ENCODE results near the gene ZC3H12C.

Gene ZC3H12C

GRCh38 chr11:110098645-110099044, 5.5 kb downstream of the ZC3H12C start:
- DNase-seq (ENCODE audit: low spot score): no peak

GRCh38 chr11:110100476-110101240, 7.5 kb downstream of the ZC3H12C start:
- DNase-seq (ENCODE audit: low spot score): no peak

GRCh38 chr11:110106713-110107274, 13.6 kb downstream of the ZC3H12C start:
- no peak for DNase-seq (ENCODE audit: low spot score)

- no peak for DNase-seq (ENCODE audit: low spot score)
Measured at GRCh38 chr11:110110854-110111253, 17.7 kb downstream of the ZC3H12C start.

GRCh38 chr11:110112457-110112856, 19.3 kb downstream of the ZC3H12C start:
- no peak for DNase-seq (ENCODE audit: low spot score)

- no peak for DNase-seq (ENCODE audit: low spot score)
Measured at GRCh38 chr11:110113505-110113904, 20.3 kb downstream of the ZC3H12C start.

GRCh38 chr11:110113973-110114372, 20.8 kb downstream of the ZC3H12C start:
- no peak for DNase-seq (ENCODE audit: low spot score)

- no peak for DNase-seq (ENCODE audit: low spot score)
Measured at GRCh38 chr11:110119317-110119716, 26.1 kb downstream of the ZC3H12C start.

GRCh38 chr11:110121204-110121603, 28.0 kb downstream of the ZC3H12C start:
- DNase-seq (ENCODE audit: low spot score): no peak

GRCh38 chr11:110123003-110123402, 29.8 kb downstream of the ZC3H12C start:
- no peak for DNase-seq (ENCODE audit: low spot score)

- DNase-seq (ENCODE audit: low spot score): no peak
Measured at GRCh38 chr11:110124605-110125004, 31.4 kb downstream of the ZC3H12C start.

- no peak for DNase-seq (ENCODE audit: low spot score)
Measured at GRCh38 chr11:110125632-110126031, 32.4 kb downstream of the ZC3H12C start.

- no peak for DNase-seq (ENCODE audit: low spot score)
Measured at GRCh38 chr11:110126936-110127335, 33.7 kb downstream of the ZC3H12C start.

GRCh38 chr11:110128161-110128560, 35.0 kb downstream of the ZC3H12C start:
- peak; percentile 77 for DNase-seq (ENCODE audit: low spot score)

GRCh38 chr11:110130642-110131238, 37.5 kb downstream of the ZC3H12C start:
- peak; percentile 64 for DNase-seq (ENCODE audit: low spot score)

GRCh38 chr11:110131386-110132123, 38.4 kb downstream of the ZC3H12C start:
- DNase-seq (ENCODE audit: low spot score): no peak

- DNase-seq (ENCODE audit: low spot score): no peak
Measured at GRCh38 chr11:110133160-110133559, 40.0 kb downstream of the ZC3H12C start.

GRCh38 chr11:110134110-110134509, 40.9 kb downstream of the ZC3H12C start:
- peak; percentile 55 for DNase-seq (ENCODE audit: low spot score)

GRCh38 chr11:110141812-110142211, 48.6 kb downstream of the ZC3H12C start:
- no peak for DNase-seq (ENCODE audit: low spot score)

- DNase-seq (ENCODE audit: low spot score): no peak
Measured at GRCh38 chr11:110147962-110148709, 54.9 kb downstream of the ZC3H12C start.

GRCh38 chr11:110148775-110149744, 55.9 kb downstream of the ZC3H12C start:
- no peak for DNase-seq (ENCODE audit: low spot score)
